Parathyroid adenoma (tissue), 2 donors: ENCODE results near the gene METTL25B.

ENCODE experiments used
- H2AFZ ChIP-seq: fragments of 300-600 bp; sonication (generic); one replicate; pipeline ENCODE4 v1.7.0; 2017; ENCODE audit warnings: antibody characterized with exemption, mild to moderate bottlenecking
- H3K27ac ChIP-seq: fragments of 300-600 bp; sonication (generic); one replicate; pipeline ENCODE4 v1.7.0; 2017
- H3K27me3 ChIP-seq: fragments of 300-600 bp; sonication (generic); one replicate; pipeline ENCODE4 v1.7.0; 2017; ENCODE audit warnings: low read length; ENCODE audit not compliant: control insufficient read depth, insufficient read depth
- H3K36me3 ChIP-seq: fragments of 300-600 bp; sonication (generic); one replicate; pipeline ENCODE4 v1.7.0; 2017; ENCODE audit warnings: low read length; ENCODE audit not compliant: control insufficient read depth, insufficient read depth
- H3K4me1 ChIP-seq: fragments of 300-600 bp; sonication (generic); one replicate; pipeline ENCODE4 v1.7.0; 2017; ENCODE audit warnings: control low read depth
- H3K4me2 ChIP-seq: fragments of 300-600 bp; sonication (generic); one replicate; pipeline ENCODE4 v1.7.0; 2017; ENCODE audit warnings: low read length
- H3K4me3 ChIP-seq: fragments of 300-600 bp; sonication (generic); one replicate; pipeline ENCODE4 v1.7.0; 2017; ENCODE audit warnings: low read depth, low read length
- H3K79me2 ChIP-seq: fragments of 300-600 bp; sonication (generic); one replicate; pipeline ENCODE4 v1.7.0; 2017; ENCODE audit warnings: control low read depth
- H3K9ac ChIP-seq: fragments of 300-600 bp; sonication (generic); one replicate; pipeline ENCODE4 v1.7.0; 2017; ENCODE audit warnings: mild to moderate bottlenecking
- H3K9me3 ChIP-seq: fragments of 300-600 bp; sonication (generic); one replicate; pipeline ENCODE4 v1.7.0; 2017; ENCODE audit warnings: low read length; ENCODE audit not compliant: control insufficient read depth
- CTCF ChIP-seq: fragments of 300-600 bp; sonication (generic); IDR thresholded peaks from one replicate; pipeline ENCODE4 v1.7.0; 2017; ENCODE audit warnings: antibody characterized with exemption, mild to moderate bottlenecking
- donor health status: primary hyperparathyroidism.

METTL25B gene

GRCh38 chr1:156742801-156743200 is 14.5 kb downstream of the METTL25B start:
- no peak overlapping the region for H3K27ac ChIP-seq
- no peak overlapping the region for H3K4me2 ChIP-seq
- TF ChIP-seq CTCF, result no peak
- peaks cover 13% of the 10 kb centered on the region for H3K4me1 ChIP-seq
- H3K9me3 ChIP-seq, result no peaks in the 10 kb centered on the region
- H3K36me3 ChIP-seq, result no peaks in the 10 kb centered on the region
- no peak overlapping the region for H3K4me3 ChIP-seq
- H3K79me2 ChIP-seq, result peaks cover 6% of the 10 kb centered on the region
- no peak overlapping the region for H2AFZ ChIP-seq
- no peak overlapping the region for H3K9ac ChIP-seq
- no peaks in the 10 kb centered on the region for H3K27me3 ChIP-seq

GRCh38 chr1:156743367-156744302 is 15.4 kb downstream of the METTL25B start:
- Histone ChIP-seq H3K9me3 (no peaks in the 10 kb centered on the region), H3K9ac (no peak overlapping the region), H3K36me3 (no peaks in the 10 kb centered on the region), H2AFZ (no peak overlapping the region), H3K4me1 (peaks cover 20% of the 10 kb centered on the region), H3K79me2 (peaks cover 14% of the 10 kb centered on the region), H3K4me2 (no peak overlapping the region), H3K4me3 (no peak overlapping the region), H3K27me3 (no peaks in the 10 kb centered on the region), H3K27ac (no peak overlapping the region)
- no peak for TF ChIP-seq CTCF

- no peak for TF ChIP-seq CTCF
- peaks cover 22% of the 10 kb centered on the region for H3K4me1 ChIP-seq
- H3K4me3 ChIP-seq, result no peak overlapping the region
- H3K27ac ChIP-seq, result no peak overlapping the region
- no peaks in the 10 kb centered on the region for H3K36me3 ChIP-seq
- H3K27me3 ChIP-seq, result no peaks in the 10 kb centered on the region
- H3K4me2 ChIP-seq, result no peak overlapping the region
- H3K9me3 ChIP-seq, result no peaks in the 10 kb centered on the region
- no peak overlapping the region for H2AFZ ChIP-seq
- H3K79me2 ChIP-seq, result peaks cover 19% of the 10 kb centered on the region
- no peak overlapping the region for H3K9ac ChIP-seq
These were observed 16.1 kb downstream of the METTL25B start for GRCh38 chr1:156744344-156744743.

GRCh38 chr1:156744786-156745419 is 16.6 kb downstream of the METTL25B start:
- Histone ChIP-seq H3K4me3 (no peak overlapping the region), H3K79me2 (peaks cover 24% of the 10 kb centered on the region), H2AFZ (no peak overlapping the region), H3K9ac (no peak overlapping the region), H3K4me1 (peaks cover 25% of the 10 kb centered on the region), H3K27ac (no peak overlapping the region), H3K36me3 (no peaks in the 10 kb centered on the region), H3K27me3 (no peaks in the 10 kb centered on the region), H3K9me3 (no peaks in the 10 kb centered on the region), H3K4me2 (no peak overlapping the region)
- TF ChIP-seq CTCF, result no peak
